Fibroblast of skin of left quadriceps (primary cell): Measurements from ENCODE around the gene PTTG1IP.
A peak's percentile ranks its signal among the peaks of the same experiment; 100 is the strongest.

Experiments used
- DNase-seq, 2 experiments: peaks; one replicate each; pipeline ENCODE4 v3.0.0-alpha.2; 2013; ENCODE audit warnings: low read depth in 2 of 2

PTTG1IP gene

GRCh38 chr21:44801468-44802395 is 71.8 kb downstream of the PTTG1IP start, which contains the start of gene UBE2G2:
TSS of gene UBE2G2 (minus strand) at chr21:44801820. CDS start at chr21:44801748, 72 bp downstream.
- peak; percentile 49 to 51 for DNase-seq

GRCh38 chr21:44800971-44801467 is 72.5 kb downstream of the PTTG1IP start:
- DNase-seq, result no peak

GRCh38 chr21:44800103-44800502 is 73.4 kb downstream of the PTTG1IP start:
- no peak for DNase-seq

GRCh38 chr21:44799646-44800045 is 73.8 kb downstream of the PTTG1IP start:
- DNase-seq, result no peak
